GM12891 (cell line): ENCODE data around the gene AKAP12.

ENCODE experiments used
- PAX5 ChIP-seq: IDR thresholded peaks from 2 replicates; pipeline ENCODE4 v1.6.1; 2011; ENCODE audit warnings: low read length, moderate library complexity, mild to moderate bottlenecking; ENCODE audit not compliant: insufficient read depth, severe bottlenecking
- POLR2A ChIP-seq: IDR thresholded peaks from 2 replicates; pipeline ENCODE4 v1.6.1; 2011; ENCODE audit warnings: low read depth, low read length, control low read depth
- POLR2AphosphoS5 ChIP-seq: IDR thresholded peaks from 2 replicates; pipeline ENCODE4 v1.6.1; 2011; ENCODE audit warnings: low read depth, low read length, control low read depth
- SPI1 ChIP-seq: IDR thresholded peaks from 2 replicates; pipeline ENCODE4 v1.6.1; 2011; ENCODE audit warnings: low read depth, low read length, control low read depth
- TAF1 ChIP-seq: IDR thresholded peaks from 2 replicates; pipeline ENCODE4 v1.6.1; 2011; ENCODE audit warnings: low read depth, low read length, control low read depth

- TF ChIP-seq POLR2A, result no peak
- no peak for TF ChIP-seq TAF1
- no peak for TF ChIP-seq POLR2AphosphoS5
- no peak for TF ChIP-seq PAX5
- no peak for TF ChIP-seq SPI1
These were observed 13.8 kb upstream of the AKAP12 start for GRCh38 chr6:151225919-151226318.
